ENCODE data around the gene MYBBP1A. TPM values are rescaled to one million over a fixed set of nuclear protein-coding genes. Genes with fewer than 3 reads are reported as not detected.
"Not testable (repeated sequence)": the region's sequence is repeated elsewhere in the genome, so short reads cannot be mapped to it uniquely, and the experiment has no call there.

The MYBBP1A gene, protein sequence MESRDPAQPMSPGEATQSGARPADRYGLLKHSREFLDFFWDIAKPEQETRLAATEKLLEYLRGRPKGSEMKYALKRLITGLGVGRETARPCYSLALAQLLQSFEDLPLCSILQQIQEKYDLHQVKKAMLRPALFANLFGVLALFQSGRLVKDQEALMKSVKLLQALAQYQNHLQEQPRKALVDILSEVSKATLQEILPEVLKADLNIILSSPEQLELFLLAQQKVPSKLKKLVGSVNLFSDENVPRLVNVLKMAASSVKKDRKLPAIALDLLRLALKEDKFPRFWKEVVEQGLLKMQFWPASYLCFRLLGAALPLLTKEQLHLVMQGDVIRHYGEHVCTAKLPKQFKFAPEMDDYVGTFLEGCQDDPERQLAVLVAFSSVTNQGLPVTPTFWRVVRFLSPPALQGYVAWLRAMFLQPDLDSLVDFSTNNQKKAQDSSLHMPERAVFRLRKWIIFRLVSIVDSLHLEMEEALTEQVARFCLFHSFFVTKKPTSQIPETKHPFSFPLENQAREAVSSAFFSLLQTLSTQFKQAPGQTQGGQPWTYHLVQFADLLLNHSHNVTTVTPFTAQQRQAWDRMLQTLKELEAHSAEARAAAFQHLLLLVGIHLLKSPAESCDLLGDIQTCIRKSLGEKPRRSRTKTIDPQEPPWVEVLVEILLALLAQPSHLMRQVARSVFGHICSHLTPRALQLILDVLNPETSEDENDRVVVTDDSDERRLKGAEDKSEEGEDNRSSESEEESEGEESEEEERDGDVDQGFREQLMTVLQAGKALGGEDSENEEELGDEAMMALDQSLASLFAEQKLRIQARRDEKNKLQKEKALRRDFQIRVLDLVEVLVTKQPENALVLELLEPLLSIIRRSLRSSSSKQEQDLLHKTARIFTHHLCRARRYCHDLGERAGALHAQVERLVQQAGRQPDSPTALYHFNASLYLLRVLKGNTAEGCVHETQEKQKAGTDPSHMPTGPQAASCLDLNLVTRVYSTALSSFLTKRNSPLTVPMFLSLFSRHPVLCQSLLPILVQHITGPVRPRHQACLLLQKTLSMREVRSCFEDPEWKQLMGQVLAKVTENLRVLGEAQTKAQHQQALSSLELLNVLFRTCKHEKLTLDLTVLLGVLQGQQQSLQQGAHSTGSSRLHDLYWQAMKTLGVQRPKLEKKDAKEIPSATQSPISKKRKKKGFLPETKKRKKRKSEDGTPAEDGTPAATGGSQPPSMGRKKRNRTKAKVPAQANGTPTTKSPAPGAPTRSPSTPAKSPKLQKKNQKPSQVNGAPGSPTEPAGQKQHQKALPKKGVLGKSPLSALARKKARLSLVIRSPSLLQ (N-terminal part only)
- total RNA-seq (20.7 TPM), polyA plus RNA-seq (29.8 TPM)

DNA sequence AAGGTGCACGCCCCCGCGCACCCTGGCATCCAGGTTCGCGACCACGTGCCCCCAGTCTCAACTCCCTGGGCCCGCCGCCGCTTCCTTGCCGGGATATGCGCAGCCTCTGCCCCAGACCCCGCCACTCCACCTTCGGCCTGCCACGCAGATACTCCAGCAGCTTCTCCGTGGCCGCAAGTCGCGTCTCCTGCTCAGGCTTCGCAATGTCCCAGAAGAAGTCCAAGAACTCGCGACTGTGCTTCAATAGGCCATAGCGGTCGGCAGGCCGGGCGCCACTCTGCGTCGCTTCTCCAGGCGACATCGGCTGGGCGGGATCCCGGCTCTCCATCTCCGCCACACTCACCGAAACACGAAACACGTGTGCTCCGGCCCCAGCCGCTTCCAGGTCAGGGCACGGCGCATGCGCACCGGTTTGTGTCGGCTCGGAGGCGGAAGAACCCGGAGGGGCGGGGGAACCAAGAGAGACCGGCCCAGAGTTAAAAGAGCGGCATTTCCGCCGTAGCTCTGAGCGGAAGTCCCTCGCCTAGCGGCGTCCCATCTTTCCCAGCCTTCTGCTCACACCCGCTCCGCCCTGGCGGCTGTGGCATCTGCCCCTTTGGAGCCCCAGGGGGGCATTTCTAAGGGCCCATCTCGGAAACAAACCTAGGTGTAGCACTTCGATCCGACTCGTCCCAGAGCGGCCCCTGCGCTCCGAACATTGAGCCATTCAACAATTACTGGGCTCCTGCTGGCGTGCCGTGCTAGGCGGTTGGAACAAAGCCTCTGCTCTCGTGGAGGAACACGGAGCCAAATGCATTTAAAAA, at the start of gene MYBBP1A:
Gene MYBBP1A (minus strand): TSS at position 388 of the 803 bp plus-strand sequence. CDS start 60 bp downstream, at position 328.
- under 1% methylated on average over 69 of the region's 69 CpGs for WGBS
- no peaks in the 10 kb centered on the region for H3K36me3 ChIP-seq (ENCODE audit: insufficient read depth)
- H3K27ac ChIP-seq (ENCODE audit: low read depth) = peak within 1 kb of the TSS; percentile 77
- peak; percentile 92 for DNase-seq (ENCODE audit: extremely low spot score)
- H3K4me3 ChIP-seq (ENCODE audit: low read depth, low read length) = peak within 1 kb of the TSS; percentile 65
- peaks cover 4% of the 10 kb centered on the region for H3K4me1 ChIP-seq (ENCODE audit: insufficient read depth)

DNA sequence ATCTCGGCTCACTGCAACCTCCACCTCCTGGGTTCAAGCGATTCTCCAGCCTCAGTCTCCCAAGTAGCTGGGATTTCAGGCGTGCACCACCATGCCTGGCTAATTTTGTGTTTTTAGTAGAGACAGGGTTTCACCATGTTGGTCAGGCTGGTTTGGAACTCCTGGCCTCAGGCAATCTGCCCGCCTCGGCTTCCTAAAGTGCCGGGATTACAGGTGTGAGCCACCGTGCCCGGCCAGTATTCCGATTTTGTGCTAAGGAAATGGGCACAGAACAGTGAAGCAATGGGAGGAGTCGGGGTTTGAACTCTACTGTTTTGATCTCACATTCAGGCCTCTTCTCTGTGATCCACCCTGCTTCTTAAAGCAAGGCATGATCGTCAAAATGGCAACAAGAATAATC, 49.6 kb upstream of the MYBBP1A start:
- H3K36me3 ChIP-seq (ENCODE audit: insufficient read depth); DNase-seq (ENCODE audit: extremely low spot score); H3K4me3 ChIP-seq (ENCODE audit: low read depth, low read length); H3K27ac ChIP-seq (ENCODE audit: low read depth); H3K4me1 ChIP-seq (ENCODE audit: insufficient read depth): not testable (repeated sequence)
- 70% methylated on average over 11 of the region's 11 CpGs for WGBS

- DNase-seq (ENCODE audit: extremely low spot score) = peak; percentile 67
- H3K27ac ChIP-seq (ENCODE audit: low read depth) = no peak overlapping the region
- WGBS = 48% methylated on average over 18 of the region's 18 CpGs
Measured at GRCh38 chr17:4604111-4604644, 49.0 kb upstream of the MYBBP1A start.

GRCh38 chr17:4602041-4602440, 46.9 kb upstream of the MYBBP1A start:
- no peak for DNase-seq (ENCODE audit: extremely low spot score)
- no peaks in the 10 kb centered on the region for H3K36me3 ChIP-seq (ENCODE audit: insufficient read depth)
- no peak overlapping the region for H3K27ac ChIP-seq (ENCODE audit: low read depth)
- H3K4me1 ChIP-seq (ENCODE audit: insufficient read depth) = no peaks in the 10 kb centered on the region
- H3K4me3 ChIP-seq (ENCODE audit: low read depth, low read length) = no peak overlapping the region
- WGBS = 88% methylated on average over 5 of the region's 5 CpGs

More at GRCh38 chr17:4604111-4604644, 49.0 kb upstream of the MYBBP1A start:
- no peak overlapping the region for H3K4me3 ChIP-seq (ENCODE audit: low read depth, low read length)
- H3K4me1 ChIP-seq (ENCODE audit: insufficient read depth) = no peaks in the 10 kb centered on the region
- no peaks in the 10 kb centered on the region for H3K36me3 ChIP-seq (ENCODE audit: insufficient read depth)

DNA sequence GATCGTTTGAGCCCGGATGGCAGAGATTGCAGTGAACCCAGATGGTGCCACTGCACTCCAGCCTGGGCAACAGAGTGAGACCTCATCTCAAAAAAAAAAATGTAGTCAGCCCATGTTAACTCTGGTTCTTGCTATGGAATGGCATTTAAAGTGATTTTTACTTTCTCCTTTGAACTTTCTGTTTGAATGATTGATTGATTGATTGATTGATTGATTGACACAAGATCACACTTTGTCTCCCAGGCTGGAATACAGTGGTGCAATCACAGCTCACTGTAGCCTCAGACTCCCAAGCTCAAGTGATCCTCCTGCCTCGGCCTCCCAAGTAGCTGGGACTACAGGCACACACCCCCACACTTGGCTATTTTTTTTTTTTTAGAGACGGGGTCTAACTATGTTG, 46.1 kb upstream of the MYBBP1A start:
- no peaks in the 10 kb centered on the region for H3K36me3 ChIP-seq (ENCODE audit: insufficient read depth)
- no peak overlapping the region for H3K27ac ChIP-seq (ENCODE audit: low read depth)
- WGBS = 94% methylated on average over 4 of the region's 4 CpGs
- no peak for DNase-seq (ENCODE audit: extremely low spot score)
- H3K4me3 ChIP-seq (ENCODE audit: low read depth, low read length) = no peak overlapping the region
- no peaks in the 10 kb centered on the region for H3K4me1 ChIP-seq (ENCODE audit: insufficient read depth)

- no peak overlapping the region for H3K27ac ChIP-seq (ENCODE audit: low read depth)
- no peak for DNase-seq (ENCODE audit: extremely low spot score)
- 56% methylated on average over 13 of the region's 13 CpGs for WGBS
- no peaks in the 10 kb centered on the region for H3K4me1 ChIP-seq (ENCODE audit: insufficient read depth)
- H3K4me3 ChIP-seq (ENCODE audit: low read depth, low read length) = no peak overlapping the region
- H3K36me3 ChIP-seq (ENCODE audit: insufficient read depth) = no peaks in the 10 kb centered on the region
Measured at GRCh38 chr17:4600563-4600962, 45.4 kb upstream of the MYBBP1A start.

DNA sequence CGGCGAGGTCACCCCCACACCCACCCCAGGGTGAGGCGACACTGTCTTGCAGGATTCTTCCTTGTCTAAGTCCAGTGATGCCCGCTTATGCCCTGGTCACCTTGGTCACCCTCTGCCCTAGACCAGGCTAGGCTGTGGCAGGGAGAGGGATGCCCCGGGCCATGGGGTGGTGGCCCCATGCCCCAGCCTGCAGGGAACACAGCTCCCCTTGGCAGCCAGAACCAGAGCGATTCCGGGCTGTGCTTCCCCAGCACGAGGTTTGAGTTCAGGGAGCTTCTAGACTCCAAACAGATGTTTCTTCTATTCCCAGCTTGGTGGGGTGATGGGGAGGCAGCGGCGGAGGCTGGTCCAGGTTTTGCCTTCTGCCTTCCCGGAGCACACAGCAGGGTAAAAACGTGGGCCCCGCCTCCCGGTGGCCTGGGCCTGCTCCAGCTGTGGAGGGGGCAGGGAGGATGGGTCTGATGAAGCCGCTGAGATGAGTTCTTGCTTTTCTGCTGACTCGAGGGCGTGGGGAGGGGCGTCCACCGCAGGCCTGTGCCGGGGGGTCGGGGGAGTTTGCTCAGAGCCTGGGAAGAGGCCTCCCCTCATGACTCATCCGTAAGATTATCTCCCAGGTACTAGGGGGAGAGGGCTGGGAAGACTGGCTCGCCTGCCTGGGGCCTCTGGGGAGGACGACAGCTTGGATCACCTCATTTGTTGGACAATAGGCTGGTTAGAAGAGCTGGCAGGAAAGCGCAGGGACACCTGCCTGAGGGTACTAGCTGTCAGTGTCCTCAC, 44.5 kb upstream of the MYBBP1A start:
- Histone ChIP-seq H3K36me3 (ENCODE audit: insufficient read depth) (no peaks in the 10 kb centered on the region), H3K4me1 (ENCODE audit: insufficient read depth) (no peaks in the 10 kb centered on the region), H3K4me3 (ENCODE audit: low read depth, low read length) (no peak overlapping the region), H3K27ac (ENCODE audit: low read depth) (peak overlapping the region; percentile 33)
- peak; percentile 62 for DNase-seq (ENCODE audit: extremely low spot score)
- 26% methylated on average over 25 of the region's 25 CpGs for whole genome bisulfite sequencing

DNA sequence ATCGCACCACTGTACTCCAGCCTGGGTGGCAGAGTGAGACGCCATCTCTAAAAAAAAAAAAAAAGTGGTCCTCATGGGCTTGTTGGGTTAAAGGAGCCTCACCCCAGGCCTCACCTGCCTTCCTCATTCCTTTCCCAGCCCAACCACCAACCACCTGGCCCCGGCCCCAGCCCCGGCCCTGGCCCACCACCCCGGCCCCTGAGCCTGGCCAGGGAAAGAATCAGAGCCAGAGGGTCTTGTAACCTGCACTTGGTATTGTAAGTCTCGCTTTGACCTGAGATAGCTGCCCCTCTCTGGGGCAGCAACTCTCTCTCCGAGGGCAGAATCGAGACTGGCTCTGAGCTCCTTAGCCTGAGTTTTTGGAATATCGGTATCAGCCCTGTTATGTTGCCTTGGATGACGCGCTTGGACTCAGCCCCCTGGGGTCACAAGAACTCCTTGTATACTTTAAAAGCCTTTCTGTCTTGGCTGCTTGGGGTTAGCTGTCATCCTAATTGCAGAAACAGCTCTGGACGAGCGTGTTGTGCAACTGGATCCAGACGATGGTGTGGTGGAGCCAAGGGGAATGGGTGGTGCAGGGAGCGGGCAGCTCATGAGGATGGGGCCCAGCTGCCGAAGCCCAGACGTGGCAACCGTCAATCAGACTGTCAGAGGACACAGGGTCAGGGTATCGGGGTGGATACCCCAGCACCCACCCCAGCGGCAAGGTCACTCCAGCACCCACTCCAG, 43.8 kb upstream of the MYBBP1A start:
- DNase-seq (ENCODE audit: extremely low spot score) = no peak
- Histone ChIP-seq H3K36me3 (ENCODE audit: insufficient read depth) (no peaks in the 10 kb centered on the region), H3K4me3 (ENCODE audit: low read depth, low read length) (no peak overlapping the region), H3K4me1 (ENCODE audit: insufficient read depth) (no peaks in the 10 kb centered on the region), H3K27ac (ENCODE audit: low read depth) (peak overlapping the region; percentile 3)
- WGBS = 45% methylated on average over 20 of the region's 20 CpGs

- Histone ChIP-seq H3K4me3 (ENCODE audit: low read depth, low read length) (no peak overlapping the region), H3K4me1 (ENCODE audit: insufficient read depth) (no peaks in the 10 kb centered on the region), H3K27ac (ENCODE audit: low read depth) (no peak overlapping the region), H3K36me3 (ENCODE audit: insufficient read depth) (no peaks in the 10 kb centered on the region)
- no peak for DNase-seq (ENCODE audit: extremely low spot score)
- WGBS = 84% methylated on average over 13 of the region's 13 CpGs
Measured at GRCh38 chr17:4597975-4598374, 42.8 kb upstream of the MYBBP1A start.

- Histone ChIP-seq H3K36me3 (ENCODE audit: insufficient read depth) (no peaks in the 10 kb centered on the region), H3K4me3 (ENCODE audit: low read depth, low read length) (no peak overlapping the region), H3K4me1 (ENCODE audit: insufficient read depth) (no peaks in the 10 kb centered on the region), H3K27ac (ENCODE audit: low read depth) (no peak overlapping the region)
- 96% methylated on average over 36 of the region's 36 CpGs for WGBS
- DNase-seq (ENCODE audit: extremely low spot score) = no peak
Measured at GRCh38 chr17:4596636-4597380, 41.6 kb upstream of the MYBBP1A start.

Measured in urinary bladder (tissue), 4 donors.